Amniotic epithelial cell (primary cell): ENCODE measurements around the gene C1orf52.

Experiments used
- DNase-seq: peaks from one replicate; pipeline ENCODE4 v3.0.0-alpha.2; 2010; ENCODE audit warnings: low read depth

The C1orf52 gene

DNA sequence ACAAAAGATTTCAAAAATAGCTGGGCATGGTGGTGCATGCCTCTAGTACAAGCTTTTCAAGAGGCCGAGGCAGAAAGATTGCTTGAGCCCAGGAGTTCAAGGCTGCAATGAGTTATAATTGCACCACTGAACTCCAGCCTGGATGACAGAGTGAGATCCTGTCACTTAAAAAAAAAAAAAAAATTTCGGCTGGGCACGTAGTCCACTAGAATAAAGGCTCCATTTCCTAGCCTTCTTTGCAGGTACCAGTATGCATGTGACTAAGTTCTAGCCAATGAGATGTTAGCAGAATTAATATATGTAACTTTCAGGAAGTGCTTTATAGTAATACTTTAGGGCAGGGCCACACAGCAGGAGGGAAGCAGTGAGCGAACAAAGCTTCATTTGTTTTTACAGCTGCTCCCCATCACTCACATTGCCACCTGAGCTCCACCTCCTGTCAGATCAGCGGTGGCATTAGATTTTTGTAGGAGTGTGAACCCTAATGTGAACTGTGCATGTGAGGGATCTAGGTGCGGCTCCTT is 29.8 kb downstream of the C1orf52 start:
- no peak for DNase-seq

DNA sequence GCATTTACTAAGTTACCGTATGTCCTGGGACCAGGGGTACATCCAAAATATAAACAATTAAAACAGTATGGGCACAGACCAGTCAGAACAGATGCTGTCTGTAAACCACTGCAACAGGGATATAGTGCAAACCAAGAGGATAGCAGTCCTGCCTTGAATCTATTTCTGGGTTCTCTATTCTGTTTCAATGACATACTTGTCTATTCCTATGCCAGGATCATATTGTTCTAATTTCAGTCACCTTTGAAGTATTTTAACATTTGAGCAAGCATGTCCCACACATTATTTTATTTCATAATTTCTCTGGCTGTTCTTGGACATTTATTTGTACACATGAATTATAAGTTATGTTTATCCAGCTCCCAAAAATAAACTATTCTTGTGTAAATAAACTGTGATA is 30.5 kb downstream of the C1orf52 start:
- no peak for DNase-seq

DNA sequence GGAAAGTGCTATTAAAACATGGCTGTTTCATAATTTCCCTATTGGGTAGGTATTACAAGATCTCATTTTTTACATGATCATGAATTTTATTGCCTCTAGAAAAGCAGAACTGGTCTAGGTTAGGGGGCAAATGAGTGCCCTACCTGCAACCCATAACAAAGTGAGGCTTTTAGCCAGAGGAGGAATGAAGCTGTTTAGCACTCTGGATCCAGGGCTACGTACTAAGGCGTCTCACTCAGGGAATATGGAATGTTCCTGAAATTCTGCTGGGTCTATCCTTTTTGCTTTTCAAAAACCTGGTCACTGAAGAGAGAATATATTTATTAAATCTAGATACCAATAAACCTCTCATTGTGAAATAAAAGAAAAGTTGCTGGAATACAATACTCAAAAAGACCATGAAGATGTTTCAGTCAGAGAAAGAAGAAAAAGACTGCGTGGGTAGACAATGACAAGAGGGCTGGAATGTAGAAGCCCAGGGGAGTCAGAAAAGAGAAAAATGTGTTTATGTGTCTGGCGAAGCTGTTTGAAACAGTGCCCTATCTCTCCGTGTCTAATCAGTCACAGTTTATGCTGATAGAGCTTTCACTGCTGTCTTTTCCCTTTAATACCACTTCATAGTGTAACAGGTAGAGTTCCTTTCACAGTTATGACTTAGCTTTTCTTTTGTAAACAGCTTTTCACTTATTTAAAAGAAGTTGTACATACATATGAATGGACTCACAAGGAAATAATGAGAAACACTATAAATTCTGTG is 33.7 kb downstream of the C1orf52 start:
- peak; percentile 57 for DNase-seq

DNA sequence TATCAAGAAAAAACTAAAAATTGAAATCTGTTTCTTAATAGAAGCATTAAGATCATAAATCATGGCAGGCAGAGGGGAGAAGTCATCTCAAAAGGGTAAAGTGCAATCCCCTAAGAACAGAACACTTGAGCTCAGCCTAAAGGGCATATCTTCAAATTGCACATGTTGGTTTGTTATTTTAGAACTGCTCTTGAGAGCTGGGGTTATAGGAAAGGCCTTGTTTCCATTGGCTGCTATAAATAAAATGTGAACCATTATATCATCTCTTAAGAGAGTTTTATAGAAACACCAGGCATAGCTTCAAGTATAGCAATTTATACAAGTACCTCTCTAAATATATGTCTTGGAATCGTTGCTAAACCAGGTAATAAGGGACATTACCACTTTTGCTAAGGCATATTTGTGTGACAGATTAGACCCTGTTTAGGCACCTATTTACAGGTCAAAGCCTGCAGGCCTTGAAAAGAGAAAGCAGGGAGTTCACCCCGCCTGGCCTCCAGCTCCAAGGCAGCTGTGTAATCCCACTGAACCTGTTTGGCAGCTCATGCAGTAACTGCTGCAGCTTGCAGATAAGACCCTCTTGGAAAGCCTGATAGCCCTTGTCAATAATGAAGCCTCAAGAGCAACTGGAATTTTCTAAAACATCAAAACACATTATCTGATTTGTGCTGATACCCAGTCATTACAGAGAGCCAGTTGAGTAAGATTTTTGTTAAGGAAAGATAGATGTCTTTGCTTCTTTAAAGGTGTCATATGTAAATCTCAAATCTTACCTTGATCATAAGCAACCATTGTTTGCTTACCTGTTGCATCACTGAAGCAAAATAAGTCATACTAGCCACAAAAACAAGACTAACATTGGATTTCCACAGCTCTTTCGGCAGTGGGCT is 34.5 kb downstream of the C1orf52 start:
- no peak for DNase-seq

DNA sequence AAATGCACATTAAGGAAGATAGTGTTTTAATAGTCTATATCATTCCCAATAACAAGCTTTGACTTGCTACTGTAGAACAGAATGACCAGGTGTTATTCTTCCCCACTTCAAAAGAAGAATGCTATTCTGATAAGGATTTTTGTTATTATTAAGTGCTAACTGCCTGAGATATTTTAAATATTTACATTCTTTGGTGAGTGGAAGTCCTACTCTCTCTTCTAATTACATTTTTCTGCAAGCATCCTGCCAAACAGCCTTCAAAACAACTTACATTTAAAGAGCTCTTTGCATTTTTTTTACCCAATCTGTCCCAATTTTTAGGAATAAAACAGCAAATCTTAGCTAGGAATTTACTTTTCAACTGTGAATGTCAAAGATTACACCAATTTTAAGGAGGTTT is 35.2 kb downstream of the C1orf52 start:
- no peak for DNase-seq

DNA sequence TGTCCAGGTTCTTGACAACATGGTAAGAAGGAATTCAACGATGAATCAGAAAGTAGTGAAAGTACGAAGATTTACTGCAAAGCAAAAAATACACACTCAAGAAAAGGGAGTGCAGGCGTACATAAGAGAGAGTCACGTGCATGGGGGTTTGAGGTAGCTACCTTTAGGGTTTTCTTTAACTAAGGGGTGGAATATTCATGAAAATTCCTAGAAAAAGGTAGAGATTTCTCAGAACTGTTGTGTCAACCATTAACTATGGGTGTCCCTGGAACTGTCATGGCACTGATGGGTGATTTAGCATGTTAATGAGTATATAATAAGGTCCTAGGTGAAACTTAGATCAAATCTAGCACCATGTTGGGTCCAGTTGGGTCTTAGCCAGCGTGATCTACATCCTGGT is 36.1 kb downstream of the C1orf52 start:
- no peak for DNase-seq

DNA sequence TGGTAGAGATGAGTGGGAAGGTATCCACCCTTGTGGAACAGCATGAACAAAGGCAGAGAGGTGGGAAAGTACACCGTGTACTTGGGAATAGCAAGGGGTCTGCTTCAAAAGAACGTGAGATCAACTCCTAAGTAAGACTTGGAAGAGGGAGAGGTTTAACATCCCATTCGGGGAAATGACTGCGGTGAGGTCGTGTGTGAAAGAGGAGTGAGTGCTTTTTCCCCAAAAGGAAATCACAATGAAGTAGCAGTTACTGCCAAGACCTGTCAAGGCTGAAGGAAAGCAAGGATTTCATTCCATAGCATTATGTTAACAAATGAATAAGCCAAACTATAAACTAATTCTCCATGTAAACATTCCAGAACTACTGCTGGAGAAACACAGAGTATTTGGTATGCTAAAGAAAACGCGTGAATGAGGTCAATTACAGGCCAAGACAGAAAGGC is 38.7 kb downstream of the C1orf52 start:
- peak; percentile 21 for DNase-seq

DNA sequence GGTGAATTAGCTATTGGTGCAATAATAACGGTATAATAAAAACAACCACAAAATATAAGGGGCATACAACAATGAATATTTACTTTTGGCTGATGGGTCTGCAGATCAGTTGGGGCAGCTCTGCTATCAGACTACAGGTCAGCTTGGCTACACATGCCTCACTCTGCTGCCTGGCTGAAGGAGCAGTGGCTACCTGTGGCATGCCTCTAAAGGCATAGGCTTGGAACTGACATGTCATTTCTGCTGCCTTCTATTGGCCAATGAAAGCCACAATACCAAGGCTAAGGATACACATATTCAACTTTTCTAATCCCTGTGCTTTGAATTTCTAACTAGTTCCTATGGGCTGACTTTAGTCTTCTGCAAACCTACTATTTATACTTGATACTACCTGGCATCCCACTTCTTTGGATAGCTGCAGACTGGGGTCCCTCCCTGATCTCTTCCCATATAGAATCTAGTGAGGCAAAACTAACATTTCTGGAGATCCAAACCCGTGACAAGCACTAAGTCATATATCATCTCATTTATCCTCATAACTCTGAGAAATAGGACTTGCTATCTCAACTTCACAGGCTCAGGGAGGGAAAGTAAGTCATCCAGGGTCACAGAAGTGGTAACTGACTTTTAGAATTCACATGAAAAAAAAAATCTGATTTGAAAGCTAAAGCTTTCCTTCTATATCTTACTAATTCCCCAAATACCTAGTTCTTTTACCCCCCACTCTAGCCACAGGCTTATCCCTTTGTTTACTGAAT is 39.4 kb downstream of the C1orf52 start:
- DNase-seq = no peak

DNA sequence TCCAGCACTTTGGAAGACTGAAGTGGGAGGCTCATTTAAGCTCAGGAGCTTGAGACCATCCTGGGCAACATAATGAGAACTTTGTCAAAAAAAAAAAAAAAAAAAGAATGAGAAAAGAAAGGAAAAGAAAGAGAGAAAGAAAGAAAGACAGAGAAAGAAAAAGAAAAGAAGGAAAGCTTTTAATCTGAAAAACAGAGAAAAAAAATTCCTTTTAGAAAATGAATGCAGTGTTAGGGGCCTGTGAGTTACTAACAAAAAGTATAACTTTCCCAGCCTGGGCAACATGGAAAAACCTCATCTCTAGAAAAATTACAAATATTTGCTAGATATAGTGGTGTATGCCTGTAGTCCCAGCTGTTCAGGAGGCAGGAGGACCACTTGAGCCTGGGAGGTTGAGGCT is 42.8 kb downstream of the C1orf52 start:
- DNase-seq = no peak

DNA sequence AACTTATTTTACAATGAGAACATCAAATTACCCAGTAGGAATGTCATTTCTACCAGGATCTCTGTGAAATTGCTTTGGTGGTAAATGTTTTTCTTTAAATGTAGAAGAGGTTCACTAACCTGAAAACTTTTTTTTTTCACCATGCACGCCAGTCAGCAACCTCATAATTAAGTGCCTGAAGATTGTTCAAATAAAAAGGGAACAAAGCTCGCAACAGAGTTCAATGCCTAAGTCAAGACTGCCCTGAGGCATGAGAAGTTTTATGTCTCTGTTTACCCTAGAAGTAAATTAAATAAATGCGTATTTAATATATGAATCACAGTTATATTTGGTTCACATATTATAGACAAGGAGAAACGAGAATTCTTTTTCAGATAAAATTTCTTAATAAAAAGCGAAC is 44.8 kb downstream of the C1orf52 start:
- DNase-seq = no peak

DNA sequence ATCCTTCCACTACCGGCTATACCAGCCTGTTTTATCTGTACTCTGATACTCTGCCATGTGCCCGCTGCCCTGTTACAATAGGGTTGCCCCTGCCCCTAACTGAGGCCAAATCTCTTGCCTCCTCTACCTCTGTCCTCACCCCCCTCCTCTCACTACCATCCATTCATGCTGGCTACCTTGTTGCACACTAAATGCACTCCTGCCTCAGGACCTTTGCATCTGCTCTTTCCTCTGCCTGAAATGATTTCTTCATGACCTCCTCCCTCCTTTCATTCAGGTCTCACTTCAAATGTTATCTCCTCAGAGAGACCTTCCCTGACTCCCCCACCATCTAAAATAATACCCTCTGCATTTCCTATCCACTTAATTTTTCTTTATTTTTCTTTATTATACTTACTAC is 51.0 kb downstream of the C1orf52 start:
- DNase-seq = no peak

DNA sequence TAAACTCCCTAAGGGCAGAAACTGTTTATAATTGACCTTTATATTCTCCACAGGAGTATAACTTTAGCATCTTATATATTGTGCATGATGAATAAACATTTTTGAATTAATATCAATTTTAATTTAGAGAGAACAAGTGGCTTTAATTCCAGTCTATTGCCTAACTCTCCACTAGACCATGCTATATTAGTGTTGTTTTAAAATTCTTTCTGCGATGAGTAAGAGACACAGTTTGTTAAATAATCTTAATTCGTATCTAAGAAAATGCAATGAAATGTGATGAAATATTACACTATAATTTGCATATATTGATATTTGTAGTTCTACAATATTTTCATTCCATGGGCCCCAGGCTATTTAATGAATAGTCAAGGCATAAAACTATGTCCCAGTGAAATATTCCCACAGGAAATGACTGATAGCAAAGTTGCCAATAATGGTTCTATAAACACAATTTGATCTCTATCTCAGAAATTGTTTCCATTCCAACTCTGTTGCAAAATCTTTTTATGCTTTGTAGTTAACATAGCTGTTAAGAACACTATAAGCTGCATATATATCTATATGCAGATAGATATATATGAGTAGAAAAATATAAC is 55.8 kb downstream of the C1orf52 start:
- DNase-seq = no peak

DNA sequence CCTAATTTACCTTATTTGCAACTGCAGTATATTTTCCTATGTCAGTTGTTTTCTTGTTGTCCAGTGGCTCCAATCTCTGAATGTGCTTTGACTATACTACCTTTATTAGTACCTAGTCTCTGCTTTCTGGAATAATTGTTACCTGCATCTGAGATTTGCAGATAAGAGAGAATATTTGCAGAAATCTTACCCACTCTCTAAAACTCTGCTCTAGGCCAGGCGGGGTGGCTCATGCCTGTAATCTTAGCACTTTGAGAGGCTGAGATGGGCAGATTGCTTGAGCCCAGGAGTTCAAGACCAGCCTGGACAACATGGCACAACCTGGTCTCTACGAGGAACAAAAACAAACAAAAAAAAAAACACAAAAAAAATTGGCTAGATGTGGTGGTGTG is 56.6 kb downstream of the C1orf52 start:
- DNase-seq = no peak

DNA sequence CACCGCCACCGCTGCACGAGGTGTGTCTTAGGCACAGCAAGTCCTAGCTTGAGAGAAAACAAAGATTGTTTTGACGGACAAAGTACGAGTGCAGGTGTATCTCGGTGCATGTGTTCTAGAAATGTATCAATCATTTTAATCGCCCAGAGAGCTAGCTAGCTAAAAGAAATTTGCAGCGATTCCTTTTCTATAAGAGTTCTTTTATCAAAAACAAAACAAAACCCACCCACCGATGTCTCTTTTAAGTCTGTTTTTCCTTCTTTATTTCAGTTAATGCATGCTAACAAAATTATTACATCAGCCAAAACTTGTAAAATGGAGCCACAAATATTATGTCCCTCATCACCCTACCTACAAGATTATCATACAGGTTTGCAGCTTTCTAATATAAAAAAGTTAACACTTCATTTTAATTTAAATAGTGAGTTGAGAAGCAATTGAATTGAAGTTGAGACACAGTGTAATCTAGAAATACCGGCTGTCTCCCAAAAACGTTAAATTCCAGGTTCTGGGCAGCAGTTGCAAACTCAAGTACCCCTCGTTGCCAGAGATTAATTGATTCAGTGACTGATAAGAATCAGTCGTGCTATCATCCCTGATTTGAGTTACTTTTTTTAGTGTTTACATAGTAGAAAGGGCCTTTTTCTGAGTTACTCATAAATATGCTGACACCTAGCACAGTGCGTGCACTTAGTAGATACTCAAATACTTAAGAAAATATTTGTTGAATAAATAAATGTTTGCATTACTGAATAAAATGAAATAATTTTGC is 57.2 kb downstream of the C1orf52 start:
- DNase-seq = no peak

DNA sequence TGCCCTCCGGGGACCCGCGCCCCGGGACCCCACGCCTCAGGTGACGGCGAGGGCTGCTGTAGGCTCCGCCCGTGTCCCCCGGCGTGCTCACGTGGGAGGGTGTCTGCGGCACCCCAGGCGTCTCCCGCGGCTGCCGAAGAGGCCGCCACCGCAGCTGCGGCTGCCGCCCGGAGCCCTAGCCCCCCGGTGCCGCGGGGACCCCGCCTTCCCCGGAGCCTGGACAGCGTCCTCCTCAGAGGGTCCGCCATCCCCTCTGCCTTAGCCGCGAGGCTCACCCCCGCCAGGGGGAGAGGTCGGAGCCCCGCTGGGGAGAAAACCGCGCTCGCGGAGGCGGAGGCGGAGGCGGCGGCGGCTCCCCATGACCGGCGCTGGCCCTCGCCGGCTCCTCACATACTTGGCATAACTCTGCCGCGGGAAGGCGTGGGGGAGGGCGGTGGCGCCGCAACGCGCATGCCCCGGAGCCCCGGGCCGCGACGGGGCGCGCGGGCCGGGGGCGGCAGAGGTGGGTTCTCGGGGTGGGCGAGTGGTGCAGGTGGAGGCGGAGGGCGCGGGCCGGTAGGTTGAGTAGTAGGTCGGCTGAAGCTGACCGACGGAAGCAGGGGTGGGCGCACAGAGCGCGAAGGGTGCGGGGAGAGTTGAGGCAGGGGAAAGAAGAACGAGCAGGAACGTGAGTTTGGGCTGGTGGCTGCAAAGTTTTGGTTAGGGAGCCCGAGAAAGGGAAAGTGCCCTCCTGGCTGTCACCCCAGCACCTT is 57.9 kb downstream of the C1orf52 start:
- peak; percentile 61 for DNase-seq

DNA sequence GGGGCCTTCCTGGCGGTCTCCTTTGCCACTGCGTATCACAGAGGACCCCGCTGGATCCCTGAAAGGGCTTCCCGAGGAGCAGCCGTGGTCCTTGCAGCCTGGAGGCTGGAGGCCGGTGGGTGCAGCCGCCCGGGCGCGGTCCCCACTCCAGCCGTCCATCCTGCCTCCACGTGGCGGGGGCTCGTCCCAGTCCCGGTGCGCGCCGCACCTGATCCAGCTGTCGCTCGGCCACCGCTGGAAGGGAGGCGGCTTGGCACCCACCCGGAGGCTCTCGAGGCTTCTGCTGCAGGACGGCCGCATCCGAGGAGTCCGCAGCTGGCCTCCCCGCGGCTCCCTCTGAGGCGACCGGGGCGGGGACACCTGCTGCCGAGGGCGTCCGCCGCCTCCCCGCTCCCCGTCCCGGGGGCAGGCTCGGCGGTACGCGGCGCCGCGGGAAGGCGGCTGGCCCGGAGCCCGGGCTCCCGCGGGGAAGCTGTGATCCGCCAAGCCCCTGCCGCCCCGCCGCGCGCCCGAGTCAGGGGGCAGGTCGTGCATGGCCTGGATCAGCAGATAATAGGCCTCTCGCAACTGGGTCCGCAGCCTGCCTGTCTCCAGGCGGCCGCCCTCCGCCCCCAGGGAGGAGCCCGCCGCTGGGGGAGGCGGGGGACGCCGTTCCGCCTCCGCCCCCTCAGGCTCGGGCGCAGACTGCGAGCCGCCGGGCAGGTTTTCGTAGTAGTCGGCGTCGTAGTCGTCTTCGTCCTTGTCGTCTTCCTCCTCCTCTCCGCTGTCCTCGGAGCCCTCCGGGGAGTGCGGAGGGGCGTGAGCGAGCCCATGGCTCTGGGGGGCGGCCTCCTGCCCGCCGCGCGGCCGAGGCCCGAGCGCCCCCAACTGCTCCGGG is 58.8 kb downstream of the C1orf52 start, which contains the start of gene SYDE2:
Gene SYDE2 (minus strand): TSS at position 554 of the 877 bp plus-strand sequence. CDS start 20 bp downstream, at position 534.
- DNase-seq = peak; percentile 74
